HG02840 (cell line): ENCODE data around the gene UVSSA.
"Not testable (repeated sequence)": the region's sequence is repeated elsewhere in the genome, so short reads cannot be mapped to it uniquely, and the experiment has no call there.

Source experiments
- ATAC-seq: cut with Tn5 transposase; IDR thresholded peaks from one replicate; pipeline ENCODE4 v1.9.1; 2021; ENCODE audit warnings: mild to moderate bottlenecking, moderate library complexity, moderate number of reproducible peaks; ENCODE audit not compliant: unreplicated experiment, low FRiP score

UVSSA gene

DNA sequence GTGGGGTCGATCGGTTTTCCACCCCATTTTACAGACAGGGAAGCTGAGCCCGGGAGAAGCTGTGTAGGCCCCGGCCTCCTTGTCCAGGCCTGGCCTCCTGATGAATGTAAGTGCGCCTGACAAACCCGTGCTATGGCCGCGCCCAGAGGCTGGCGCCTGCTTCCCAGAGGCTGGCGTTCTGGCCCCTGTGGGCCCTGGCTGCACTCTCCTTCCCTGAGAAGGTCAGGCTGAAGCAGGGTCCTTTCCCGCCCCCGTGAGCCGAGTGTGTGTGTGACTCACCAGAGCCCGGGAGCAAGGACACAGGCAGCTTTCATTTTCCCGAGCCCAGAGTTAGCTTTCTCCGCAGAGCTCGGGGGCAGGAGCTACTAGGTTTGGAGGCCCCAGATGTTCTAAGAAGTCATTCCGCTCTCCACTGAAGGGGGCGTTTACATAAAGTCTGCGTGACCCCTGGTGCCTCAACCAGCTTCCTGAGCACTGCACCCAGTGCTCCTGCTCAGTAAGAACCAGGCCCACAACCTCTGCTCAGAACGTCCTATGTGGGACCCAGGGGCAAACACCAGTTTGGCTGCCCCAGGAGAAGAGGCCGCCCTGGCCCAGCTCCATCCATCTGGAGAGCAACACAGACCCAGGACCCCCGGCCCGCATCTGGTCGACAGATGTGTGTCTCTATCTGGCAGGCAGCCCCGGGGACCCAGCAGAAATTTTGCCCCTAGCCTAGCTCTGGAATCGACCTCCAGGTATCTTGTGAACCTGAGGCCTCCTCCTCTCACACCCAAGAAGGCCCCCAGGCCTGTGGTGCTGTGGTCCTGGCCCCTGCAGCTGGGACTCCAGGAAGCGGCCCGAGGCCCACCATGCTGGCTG is 13.6 kb downstream of the UVSSA start:
- ATAC-seq = no peak

DNA sequence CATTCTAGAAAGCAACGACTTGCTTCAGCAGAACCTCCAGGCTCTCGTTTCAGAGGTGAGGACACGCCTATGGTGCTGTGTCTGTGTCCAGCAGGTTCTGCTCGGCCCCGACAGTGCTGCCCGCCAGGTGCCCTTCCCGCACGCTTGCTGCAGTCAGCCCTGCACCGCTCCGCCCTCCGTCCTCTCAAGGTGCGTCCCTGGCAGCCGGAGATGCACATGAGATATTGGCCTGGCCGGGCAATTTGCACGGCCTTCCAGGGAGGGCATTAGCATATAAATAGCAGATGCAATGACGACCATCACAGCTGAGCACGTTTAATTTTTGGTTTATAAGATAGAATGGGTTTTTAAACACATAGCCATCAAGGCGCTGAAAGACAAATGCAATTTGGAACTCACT is 14.4 kb downstream of the UVSSA start:
- ATAC-seq = no peak

DNA sequence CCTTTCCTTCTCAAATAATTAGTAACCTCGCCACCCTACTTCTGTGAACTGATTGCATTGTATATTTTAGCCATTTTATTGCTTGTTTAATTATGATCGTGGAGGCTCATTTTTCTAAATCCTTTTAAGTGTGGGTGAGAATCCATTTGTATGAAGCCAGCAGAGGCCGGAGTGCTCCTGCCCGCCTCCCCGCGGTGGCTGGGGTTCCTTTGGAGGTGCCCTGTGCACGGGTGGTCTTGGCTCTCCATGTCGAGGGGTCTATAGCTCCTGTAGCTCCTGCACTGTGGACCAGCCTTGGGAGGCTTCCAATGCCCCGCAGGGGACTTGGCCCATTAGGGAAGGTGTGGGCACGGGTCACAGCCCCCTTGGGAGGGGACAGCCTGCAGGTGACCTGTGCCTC is 15.0 kb downstream of the UVSSA start:
- no peak for ATAC-seq

DNA sequence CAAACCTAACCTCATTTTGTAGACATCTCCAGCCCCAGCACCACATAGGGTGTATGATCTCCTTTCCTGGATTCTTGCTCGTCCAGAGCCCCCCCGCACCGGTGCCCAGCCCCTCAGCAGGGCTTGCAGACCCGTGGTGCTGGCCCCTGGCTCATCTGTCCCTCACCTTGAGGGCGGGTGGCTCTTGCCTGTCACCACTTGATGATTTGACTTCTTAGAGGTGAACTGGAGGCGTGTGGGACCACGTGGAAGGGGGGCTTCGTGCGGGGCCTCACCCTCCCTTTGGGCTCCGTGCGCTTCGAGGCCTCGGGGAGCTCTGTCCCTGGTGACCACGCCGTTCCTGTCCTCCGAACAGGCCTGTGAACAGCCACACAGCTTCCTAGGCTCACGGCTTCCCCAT is 15.5 kb downstream of the UVSSA start:
- ATAC-seq = no peak

DNA sequence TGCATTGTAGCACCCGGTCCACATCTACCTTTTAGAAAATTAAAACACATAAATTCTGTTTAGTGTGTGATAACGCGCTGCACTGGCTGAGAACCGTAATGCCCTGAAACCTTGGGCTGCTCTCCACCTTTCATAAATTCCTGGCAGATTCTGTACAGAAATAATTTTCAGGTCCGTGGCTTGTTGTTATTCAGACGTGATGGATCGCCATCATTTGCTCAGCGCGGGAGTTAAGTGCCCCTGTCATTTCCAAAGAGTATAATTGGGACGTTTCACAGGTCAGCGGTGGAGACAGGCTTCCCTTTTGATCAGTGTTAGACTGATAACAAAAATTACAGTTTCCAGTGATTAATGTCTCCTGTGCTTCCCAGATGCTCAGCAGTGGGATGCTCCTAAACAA is 16.5 kb downstream of the UVSSA start:
- no peak for ATAC-seq

DNA sequence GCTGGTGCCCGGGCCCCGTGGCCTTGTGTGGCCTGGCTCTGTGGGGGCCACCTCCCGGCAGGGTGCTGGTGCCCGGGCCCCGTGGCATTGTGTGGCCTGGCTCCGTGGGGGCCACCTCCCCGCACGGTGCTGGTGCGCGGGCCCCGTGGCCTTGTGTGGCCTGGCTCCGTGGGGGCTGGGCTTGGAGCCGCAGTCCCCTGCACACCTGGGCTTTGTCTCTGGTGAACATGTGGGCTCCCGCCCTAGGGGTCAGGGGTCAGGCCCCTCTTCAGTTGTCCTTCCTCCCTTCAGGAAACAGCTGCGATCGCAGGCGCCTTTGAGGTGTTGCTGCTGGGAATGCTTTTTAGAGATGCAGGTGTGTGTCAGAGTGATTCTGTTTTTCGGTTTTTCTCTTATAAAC is 17.2 kb downstream of the UVSSA start:
- ATAC-seq = no peak

DNA sequence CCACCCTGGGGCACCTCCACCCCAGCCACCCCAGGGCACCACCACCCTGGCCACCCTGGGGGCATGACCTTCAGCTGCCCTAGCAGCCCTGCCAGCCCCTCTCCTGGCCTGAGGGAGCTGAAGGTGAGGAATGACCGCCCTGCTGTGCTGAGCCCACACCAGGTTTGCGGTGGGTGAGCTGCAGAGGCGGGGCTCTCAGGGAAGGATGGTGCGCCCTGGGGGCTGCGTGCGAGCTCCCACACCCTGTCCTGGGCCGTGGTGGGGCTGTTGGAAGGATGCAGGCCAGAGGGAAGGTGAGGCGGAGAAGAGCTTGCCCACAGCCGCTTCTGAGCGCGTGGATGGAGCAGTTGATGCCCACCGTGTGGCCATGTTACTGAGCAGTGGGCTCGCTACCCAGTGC is 17.7 kb downstream of the UVSSA start:
- no peak for ATAC-seq

DNA sequence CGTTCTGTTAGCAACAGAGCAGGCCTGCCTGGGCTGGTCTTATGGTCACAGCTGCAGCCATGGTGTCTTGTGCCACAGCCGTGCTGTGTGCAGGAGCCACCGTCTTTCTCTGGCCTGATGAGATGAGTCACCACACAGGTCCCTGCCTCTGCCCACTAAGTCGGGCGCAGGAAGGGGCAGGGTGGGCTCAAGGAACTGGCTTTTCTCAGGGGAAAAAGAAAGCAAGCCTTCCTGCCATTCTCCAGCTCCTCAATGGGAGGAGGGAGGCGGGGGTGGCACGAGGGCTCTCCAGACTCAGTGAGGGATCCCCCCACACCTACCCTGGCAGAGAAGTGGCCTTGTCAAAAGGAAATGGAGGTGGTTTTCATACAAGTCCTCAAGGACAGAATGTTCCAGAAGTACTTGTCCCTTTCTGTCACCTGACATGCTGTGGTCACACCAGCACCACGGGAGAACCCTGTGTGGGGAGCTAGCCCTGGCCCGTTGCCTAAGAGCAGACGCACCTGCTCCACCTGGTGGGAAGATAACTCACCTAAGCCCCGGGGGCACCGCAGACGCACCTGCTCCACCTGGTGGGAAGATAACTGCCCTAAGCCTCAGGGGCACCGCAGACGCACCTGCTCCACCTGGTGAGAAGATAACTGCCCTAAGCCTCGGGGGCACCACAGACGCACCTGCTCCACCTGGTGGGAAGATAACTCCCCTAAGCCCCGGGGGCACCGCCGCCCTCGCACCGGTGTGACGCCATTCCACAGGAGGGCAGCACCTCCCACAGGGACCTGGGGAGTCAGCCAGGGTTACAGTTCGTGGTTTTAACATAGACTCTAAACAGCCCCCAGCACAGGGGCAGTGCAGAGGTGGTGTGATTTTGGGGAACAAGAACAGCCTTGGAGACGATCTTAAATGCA is 18.5 kb downstream of the UVSSA start:
- ATAC-seq = no peak

DNA sequence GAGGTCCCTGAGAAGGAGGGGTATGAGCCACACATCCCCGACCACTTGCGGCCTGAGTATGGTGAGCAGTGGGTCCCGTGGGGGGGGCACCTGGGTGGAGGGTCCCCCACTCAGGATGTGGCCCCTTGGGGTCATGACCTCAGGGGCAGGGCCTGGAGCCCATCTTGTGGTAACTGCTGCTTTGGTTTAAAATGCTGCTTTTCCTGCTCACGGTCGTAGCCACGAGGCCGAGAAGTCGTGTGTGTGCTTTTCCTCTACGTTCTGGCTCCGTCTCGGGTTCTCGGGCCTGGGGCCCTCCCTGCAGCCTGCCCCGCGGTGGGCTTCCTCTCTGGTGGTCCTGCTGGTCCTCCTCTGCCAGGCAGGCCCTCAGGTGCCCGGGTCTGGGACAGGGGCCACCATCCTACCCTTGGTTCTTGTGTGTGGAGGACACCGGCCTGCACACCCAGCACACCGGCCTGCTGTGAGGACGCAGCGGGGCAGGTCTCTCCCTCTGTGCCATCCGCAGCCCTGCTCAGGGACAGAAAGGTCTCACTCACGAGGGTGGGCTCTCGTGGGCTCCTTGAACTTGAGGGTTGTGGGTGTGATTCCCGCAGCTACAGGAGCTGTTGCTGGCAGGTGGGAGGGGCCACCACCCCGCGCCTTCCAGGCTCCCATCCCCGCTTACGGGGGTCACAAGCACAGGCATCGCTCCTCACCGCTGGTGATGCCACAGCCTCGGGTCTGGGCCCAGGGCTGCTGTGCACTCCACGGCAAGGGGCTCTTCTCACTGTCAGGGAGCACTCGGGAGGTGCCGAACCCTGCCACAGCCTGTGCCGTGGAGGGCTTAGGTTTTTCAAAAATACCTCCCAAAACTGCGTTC is 19.6 kb downstream of the UVSSA start:
- no peak for ATAC-seq

DNA sequence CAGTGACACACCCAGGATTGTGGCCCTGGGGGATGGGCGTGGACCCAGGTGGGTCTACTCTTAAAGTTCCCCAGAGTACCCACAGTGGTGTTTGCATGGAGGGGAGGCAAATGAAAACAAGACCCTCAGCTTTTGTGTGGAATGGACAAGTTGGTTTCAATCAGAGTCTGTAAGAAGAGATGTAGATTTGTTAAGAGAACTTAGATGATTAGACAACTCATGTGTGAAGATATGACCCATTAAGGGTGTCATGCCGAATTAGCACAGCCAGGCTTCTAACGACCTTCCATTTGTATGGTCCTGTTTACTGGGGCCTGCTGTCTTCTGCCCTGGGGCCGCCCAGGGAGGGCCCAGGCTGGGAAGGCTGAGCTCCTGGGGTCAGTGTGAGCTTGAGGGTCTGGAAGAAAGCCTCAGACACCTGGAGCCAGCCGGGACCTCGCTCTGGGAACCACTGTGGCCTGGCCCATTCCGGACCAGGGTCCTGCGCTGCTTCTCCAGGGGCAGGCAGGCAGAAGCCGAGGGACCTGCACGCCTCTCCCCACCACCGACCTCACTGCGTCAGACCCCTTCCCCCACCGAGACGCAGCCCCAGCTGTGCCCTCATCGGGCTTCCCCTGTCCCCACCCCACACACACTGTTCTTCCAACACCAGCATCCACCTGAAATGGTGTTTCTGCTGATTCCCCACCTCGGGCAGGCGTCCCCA is 20.4 kb downstream of the UVSSA start:
- no peak for ATAC-seq

DNA sequence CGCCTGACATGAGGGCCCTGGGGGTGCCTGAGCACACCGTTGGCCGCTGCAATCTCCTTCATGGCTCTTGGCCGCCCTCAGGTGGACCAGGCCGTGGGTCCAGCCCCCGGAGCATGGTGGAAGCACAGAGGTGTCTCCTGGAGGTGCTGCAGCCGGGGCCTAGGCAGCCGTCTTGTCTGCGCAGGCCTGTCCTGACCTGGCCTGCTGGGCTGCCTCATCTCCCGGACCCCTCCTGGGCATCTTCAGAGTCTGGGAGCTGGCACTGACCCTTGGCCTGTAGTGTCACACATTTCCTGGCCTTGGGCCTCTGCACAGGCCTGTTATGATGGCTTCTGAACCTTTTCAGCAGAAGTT is 20.9 kb downstream of the UVSSA start:
- ATAC-seq = no peak

DNA sequence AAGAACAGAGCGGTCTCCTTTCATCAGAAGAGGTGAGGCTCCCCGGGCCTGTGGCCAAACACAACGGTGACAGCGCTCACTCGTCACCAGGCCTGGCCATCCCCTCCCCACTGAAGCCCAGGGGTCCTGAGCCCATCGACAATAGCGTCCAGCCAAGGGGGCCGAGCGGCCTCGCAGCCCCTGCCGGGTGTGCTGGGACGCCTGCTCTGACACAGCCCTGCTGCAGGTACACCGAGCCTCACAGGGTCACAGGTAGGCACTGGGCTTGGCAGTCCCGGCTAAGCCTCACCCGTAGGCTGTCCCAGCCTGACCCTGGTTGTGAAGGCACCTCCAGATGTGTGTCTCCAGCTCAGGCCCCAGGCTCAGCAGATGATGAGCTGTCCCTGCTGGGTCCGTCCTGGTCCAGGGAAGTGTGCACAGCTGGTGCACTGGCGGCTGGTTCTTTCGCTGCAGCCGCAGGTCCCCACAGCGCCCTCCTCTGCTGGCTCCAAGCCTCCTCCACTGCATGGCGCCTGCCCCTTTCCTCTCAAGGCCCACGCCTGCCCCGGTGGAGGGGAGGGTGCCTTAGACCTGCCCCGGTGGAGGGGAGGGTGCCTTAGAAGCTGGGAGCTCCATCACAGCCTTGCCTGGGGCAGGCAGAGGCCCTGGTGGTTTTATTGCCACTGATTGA is 21.5 kb downstream of the UVSSA start:
- no peak for ATAC-seq

DNA sequence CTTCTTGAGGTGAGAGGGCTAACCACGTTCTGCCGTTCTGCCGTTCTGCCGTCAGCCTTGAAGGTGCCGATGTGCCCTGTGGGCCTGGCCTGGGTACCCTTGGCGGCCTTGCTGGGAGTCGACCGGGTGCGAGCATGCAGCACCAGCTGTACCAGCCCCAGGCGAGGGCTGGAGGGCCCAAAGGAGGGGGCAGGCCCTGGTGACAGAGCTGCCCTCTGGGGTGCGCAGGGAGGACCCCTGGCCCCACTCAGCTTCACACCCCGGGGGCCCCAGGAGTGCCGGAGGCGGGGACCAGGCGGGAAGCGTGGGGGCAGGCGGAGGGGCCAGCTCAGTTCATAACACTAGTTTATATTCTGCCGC is 22.1 kb downstream of the UVSSA start:
- no peak for ATAC-seq

DNA sequence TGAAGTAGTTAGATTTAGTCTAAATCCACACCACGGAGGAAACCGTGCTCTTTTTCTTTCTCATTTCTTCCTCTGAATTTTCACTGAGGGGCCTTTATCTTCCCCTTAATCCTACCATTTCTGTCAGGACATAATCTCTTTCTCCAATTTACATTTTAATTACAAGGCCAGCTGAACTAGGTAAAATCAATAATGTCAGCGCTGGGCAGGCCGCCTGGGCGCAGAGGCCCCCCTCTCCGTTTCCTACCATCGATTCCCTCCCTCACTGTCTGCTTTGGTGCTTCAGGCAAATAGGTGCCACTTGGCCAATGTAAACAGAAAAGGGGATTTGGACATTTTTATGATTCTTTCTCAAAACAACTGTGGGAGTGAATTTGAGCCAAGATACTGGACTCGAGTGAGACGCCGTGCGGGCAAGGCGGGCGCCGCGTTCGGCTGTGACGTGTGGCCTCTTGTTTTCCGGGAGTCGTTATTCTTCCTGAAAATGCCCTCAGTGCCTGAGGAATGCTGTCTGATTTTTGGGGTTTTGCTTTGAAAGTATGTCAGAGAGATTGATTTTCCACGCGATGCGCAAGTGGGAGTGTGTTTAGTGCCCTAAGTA is 22.6 kb downstream of the UVSSA start:
- ATAC-seq = no peak

DNA sequence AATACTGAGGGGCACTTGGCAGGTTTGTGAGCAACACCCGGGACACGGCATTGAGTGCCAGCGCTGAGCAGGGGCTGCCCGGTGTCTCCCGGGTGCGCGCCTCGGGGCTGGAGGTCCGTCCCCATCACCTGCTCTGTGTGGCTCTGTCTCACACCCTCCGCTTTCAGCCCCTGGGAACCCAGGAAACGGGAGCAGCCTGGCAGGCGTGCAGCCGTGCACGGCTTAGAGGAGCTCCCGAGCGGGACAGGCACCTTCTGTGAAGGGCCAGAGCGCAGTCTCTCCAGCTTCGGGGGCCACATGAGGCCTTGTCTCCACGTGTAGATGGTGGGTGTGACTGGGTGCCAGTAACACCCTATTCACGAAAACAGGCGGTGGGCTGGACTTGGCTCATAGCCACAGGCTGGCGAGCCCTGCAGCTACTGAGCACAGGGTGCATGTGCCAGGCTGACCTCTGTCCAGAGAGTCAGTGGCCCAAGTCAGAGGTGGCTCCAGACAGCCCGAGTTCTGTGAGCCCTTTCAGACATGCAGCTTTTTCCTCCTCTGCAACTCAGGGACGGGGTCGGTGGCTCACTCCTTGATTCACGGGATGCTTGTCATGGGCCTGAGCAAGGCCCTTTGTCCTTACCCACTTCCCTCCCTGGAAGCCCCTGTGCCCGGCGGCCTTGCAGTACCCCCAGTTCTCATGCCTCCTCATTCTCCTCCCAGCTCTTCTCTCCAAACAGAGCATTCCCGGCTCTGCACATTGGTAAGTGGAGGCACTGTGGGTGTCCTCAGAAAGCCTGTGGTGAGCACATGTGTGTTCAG is 23.5 kb downstream of the UVSSA start:
- ATAC-seq = no peak

DNA sequence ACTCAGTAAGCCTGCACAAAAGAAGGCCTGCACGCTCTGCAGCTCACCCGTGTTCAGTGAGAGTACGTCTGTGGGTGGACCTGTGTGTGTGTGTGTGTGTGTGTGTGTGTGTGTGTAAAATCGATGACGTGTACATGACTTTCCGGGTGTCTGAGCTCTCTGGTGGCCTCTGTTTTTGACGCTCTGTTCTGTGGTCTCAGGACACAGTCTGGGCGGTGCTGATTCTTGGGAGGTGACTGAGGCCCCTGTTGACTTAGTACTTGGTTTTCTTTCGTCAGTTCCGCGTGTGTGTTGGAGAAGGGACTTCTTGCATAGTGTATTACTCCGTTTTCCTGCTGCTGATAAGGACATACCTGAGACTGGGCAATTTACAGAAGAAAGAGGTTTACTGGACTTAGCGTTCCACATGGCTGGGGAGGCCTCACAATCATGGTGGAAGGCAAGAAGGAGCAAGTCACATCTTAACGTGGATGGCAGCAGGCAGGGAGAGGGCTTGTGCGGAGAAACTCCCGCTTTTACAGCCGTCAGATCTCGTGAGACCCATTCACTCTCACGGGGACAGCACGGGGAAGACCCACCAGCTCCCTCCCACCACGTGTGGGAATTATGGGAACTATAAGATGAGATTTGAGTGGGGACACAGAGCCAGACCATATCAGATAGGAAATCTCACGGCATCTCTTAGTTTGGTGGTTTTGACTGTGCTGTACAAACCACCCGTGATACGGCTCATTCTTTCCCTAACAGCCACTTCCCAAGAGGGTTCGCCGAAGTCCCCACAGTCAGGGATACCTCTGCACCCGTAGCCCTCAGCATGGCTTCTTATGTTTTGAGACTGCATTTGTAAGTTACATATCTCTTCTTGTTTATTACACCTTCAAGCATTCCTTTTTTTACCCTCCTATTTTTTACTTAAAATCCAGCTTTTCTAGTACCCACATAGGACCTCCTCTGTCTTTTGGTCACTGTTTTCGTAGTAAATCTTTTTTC is 24.5 kb downstream of the UVSSA start:
- ATAC-seq = no peak

DNA sequence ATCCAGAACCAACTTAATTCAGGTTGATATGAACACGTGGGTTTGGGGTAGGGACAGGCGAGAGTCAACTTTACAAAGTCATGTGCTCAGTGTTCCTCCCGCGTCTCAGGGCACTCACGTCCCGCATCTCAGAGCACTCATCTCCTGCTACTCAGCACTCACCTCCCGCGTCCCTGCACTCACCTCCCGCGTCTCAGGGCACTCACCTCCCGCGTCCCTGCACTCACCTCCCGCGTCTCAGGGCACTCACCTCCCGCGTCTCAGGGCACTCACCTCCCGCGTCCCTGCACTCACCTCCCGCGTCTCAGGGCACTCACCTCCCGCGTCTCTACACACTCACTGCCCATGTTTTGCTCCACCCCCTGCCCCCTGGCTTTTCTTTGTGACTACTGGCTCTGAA is 25.6 kb downstream of the UVSSA start:
- ATAC-seq = not testable (repeated sequence)
